HG03342 (cell line): ENCODE measurements around the gene ZNF835.
"Not testable (repeated sequence)": the region's sequence is repeated elsewhere in the genome, so short reads cannot be mapped to it uniquely, and the experiment has no call there.

Experiments used
- ATAC-seq: cut with Tn5 transposase; IDR thresholded peaks from one replicate; pipeline ENCODE4 v1.9.1; 2021; ENCODE audit warnings: mild to moderate bottlenecking, moderate library complexity; ENCODE audit not compliant: unreplicated experiment

The ZNF835 gene

DNA sequence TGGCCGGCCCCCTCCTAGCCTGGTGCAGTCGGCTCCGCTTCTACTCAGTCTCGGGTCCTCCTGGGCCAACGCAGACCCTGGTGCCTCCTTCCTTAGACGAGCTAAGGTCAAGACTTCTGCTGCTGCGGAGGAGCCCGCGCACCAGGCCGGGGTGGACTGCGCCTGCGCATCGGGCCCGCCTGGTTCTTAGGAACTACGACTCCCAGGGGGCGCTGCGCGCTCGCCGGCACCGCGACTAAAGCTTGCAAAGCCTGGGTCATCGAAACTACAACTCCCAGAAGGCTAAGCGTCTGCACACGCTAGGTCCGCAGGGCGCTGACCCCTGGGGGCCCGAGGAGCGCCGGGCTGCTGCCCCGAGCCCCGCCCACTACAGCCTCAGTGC lies at the start of gene ZNF835:
ZNF835 (minus strand) TSS at position 145 of the 382 bp plus-strand sequence. CDS start 6,559 bp downstream, outside the sequence.
- no peak for ATAC-seq

DNA sequence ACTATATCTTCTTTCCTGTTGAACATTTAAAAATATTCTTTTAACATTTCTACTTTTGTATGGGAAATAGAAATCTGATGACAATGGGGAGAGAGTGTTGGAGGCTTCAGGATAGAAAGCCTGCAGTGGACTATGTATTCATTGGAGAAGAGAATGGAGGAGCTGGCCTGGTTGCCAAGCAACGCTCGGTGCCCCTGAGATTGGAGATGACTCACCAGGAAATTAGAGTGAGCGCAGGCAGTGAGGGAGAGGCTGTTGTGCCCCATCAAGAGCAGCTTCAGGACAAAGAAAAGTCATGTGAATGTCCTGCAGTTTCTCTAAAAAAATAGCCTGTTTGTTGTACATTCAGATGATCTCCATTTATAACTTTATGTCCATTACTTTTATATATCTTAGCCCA lies 48.7 kb upstream of the ZNF835 start:
- no peak for ATAC-seq

DNA sequence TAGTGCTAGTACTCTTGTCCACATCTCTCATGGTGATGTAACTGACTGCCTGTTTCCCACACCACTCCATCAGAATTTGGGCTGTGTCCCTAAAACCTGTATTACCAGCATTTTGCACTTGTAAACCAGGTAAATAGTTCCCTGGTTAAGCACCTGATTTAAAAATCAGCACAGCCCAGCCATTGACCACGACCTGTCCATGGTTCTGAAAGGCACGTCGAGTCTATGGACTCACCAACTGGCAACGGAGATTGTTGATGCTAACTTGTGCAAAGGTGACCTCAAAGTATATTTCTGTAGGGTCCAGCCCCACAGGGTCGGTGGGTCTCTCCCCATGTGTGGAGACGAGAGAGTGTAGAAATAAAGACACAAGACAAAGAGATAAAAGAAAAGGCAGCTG lies 46.7 kb upstream of the ZNF835 start:
- ATAC-seq, result no peak

DNA sequence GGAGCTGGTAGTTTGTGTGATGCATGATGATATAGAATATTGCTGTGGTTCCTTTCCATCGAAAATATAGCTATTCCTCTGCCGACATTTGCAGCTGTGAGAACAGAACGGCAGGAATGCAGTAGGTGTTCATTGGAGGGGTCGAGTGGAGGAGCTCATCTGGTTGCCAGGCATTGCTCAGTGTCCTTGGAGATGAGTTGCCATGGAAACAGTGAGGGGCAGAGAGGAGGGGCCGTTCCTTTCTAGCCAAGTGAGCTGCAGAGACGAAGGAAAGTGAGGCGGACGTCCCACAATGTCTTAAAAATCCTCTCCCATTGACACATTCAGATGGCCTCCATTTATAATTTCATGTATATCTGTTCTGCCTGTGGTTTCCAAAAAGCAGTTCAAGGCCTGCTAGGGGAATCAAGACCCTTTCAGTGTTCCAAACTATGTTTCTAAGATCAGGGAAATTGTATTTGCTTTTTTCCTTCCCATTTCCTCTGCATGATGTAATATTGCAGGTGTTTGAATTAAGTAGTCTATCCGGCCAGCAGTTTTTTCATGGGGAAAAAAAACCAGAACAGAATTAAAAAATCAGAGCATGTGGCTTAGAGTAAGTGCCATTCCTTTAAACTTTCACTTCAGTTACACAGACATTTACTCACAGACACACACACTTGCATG lies 41.2 kb upstream of the ZNF835 start:
- ATAC-seq, result no peak

DNA sequence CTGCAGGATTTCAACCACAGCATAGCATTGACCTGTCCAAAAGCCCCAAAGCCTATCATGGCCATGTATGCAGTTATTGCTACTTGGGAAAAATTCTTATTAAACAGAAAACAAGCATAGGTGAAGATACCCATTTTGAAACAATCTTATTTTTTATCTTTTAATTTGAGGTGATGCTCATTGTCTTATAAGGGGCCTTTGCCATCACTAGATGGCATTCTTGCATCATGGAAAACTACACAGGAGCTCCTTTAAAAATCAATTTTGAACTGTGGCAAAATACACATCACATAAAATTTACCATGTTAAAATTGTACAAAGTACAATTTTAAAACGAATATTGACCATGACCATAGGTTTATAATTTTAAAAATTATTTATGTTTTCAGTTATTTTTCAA lies 38.9 kb upstream of the ZNF835 start:
- ATAC-seq, result no peak

DNA sequence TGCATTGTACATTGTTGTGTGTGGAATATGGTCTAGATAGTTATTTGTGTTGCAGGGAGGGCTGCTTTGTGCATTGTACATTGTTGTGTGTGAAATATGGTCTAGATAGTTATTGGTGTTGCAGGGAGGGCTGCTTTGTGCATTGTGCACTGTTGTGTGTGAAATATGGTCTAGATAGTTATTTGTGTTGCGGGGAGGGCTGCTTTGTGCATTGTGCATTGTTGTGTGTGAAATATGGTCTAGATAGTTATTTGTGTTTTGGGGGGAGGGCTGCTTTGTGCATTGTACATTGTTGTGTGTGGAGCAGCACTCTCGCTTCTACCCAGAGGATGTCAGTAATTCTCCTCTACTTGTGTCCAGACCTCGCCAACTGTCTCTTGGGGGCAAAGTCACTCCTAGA lies 36.3 kb upstream of the ZNF835 start:
- ATAC-seq, result no peak

DNA sequence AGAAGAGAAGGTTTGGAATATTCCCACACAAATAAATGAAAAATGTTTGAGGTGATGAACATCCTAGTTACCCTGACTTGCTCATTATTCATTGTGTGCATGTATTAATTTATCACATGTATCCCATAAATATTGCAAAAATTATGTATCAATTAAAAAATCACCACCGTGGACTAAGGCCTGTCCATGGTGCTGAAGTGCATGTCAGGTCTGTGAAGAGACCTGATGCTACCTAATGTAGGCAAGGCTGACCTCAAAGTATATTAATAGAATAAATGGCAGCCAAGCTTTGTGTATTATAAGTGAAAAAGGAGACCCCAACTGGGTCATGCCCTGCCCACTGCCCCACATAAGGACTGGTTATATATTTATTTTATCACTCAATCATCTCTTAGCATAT lies 34.4 kb upstream of the ZNF835 start:
- no peak for ATAC-seq

DNA sequence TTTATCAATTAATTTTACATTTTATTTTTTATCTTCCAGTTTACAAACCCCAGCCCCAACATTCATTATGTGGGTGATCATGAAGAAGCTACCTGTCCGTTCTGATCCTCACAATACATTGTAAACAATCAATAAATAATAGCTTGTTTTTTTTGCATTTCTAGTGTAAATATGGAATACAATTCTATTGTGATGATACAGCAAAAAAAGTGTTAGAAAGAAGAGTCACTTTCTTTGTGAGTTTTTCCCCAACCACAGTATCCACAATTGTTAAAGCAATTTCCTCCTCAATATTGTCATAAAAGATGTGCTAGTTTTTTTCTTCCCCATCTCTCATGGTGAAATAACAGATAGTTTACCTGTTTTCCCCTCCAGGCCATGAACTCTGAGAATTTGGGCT lies 30.3 kb upstream of the ZNF835 start:
- no peak for ATAC-seq

DNA sequence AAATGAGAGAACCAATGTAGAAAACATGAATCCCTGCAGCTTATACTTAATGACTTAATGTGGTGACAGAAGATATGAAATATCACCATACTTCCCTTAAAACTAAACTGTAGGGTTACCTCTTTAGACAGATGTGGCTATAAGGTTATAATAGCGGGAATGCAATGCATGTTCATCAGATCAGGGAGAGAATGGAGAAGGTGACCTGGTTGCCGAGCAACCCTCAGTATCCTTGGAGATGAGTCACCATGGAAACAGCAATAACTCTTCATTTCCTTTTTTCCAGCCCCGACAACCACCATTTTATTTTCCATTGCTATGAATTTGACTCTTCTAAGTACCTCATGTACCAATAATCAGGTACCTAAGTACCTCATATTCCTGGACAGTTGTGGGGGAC lies 28.0 kb upstream of the ZNF835 start:
- ATAC-seq, result no peak

DNA sequence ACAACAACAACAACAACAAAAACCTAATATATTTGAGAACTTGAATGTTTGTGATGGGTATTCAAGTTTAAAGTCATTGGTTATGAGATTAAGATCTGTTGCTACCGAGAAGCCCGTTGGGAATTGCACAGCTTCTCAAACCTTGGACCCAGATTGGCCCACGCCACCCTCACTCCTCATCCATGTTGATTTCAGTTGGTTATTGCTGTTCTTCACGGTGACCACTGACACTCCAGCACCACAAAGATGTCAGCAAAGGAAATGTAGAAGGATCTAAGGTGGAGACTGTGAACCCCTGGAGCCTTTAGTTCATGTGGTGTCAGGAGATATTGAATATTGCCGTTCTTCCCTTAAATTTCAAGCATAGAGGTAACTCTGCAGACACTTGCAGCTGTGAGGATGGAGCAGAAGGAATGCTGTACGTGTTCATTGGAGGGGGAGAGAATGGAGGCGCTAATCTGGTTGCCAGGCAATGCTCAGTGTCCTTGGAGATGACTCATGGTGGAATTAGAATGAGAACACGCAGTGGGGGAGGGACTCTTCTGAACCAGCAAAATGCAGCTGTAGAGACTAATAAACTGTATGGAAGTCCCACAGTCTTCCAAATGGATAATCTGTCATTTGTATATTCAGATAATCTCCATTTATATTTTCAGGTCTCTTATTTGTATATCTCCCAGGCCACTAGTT lies 20.8 kb upstream of the ZNF835 start:
- no peak for ATAC-seq

DNA sequence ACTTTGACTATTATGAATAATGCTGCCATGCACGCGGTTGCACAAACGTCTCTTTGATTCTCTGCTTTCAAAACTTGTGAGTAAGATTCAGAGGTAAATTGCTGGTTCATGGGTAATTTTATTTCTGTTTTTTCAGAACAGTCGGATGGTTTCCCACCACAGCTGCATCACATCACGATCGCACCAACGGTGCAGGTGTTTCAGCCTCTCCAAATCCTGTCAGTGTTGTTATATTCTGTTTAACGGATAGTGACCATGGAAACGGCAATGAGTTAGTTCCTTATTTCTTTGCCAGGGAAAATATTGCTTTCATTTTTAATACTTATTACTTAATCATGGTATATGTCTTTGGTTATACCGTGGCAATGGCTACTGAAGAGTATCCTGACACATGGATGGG lies 19.1 kb upstream of the ZNF835 start:
- no peak for ATAC-seq

DNA sequence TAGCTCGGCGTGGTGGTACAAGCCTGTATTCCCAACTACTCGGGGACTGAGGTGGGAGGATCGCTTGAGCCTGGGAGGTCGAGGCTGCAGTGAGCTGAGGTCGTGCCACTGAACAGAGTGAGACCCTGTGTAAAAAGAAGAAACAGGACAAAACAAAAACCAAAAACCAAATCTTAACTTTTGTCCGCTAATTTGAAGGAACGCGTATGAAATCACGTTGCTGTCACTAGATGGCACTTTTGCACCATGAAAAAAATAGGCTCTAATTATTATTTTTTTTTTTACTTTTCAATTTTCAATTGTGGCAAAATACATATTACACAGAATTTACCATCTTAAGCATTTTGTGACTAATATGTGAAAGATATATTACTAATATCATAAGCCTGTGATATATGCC lies 17.6 kb upstream of the ZNF835 start:
- ATAC-seq, result no peak

DNA sequence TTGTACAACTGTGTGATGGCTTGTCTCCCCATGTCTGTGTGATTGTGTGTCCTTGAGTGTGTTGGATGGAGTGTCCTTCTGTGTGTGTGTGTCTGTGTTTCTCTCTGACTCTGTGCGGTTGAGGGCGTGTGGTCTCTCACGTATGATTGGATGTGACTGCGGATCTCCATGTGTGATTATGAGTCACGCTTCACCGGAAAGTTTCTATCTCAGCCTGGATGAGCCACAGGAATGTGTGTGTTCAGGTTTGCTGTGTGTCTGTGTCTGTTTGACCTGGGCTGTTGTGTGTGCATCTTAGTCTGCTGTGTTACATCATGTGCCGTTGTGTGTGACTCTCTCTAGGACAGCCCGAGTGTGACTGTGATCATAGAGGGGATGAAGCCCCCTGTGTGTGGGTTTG lies 15.5 kb upstream of the ZNF835 start:
- ATAC-seq, result no peak

DNA sequence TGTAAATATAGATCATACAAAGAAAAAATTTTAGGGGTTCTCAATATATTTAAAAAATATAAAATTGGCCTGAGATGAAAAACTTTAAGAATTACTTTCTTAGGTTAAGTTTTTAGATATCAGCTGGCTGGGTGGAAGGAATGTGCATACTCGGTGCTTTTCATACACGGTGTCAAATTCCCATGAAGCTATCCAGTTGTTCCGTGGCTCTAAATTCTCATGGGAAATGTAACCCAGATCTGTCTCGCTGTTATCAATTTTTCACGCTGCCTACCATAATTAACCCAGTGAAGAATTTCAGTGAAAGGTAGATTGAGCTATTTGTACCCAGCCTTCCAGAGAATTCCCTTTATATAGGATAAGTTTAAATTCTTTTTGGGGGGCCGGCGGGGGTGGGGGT lies 11.6 kb upstream of the ZNF835 start:
- ATAC-seq, result no peak

DNA sequence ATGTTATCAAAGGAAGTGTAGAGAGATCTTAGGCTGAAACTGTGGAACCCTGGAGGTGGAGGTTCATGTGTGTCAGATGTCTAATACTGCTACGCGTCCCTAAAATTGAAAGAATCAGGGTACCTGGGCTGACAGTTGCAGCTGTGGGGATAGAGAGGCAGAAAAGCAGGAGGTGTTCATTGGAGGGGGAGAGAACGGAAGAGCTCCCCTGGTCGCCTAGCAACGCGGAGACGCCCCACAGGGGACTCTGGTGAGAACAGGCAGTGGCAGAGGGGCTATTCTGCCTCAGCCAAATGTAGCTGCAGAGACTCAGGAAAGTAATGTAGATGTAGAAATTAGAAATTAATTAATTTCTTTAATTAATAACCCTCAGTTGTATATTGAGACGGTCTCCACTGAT lies 10.1 kb upstream of the ZNF835 start:
- ATAC-seq, result no peak

DNA sequence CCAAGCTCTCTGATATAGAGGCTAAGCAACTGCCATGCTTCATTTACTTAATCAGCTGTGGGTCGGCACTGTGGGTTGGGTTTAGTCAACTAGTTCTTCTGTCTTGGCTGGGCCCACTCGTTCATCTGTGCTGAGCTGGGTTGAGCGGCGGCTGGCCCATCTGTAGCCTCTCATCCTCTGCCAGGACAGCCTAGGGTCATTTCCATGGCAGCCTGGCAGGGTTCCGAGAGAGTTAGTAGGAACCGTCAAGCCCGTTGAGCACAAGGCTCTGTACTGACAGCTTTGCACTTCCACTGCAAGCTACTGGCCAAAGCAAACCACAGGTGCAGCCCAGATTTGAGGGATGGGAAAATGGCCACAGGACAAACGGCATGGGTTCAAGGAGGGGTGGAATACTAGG lies 6.6 kb upstream of the ZNF835 start:
- ATAC-seq, result no peak

DNA sequence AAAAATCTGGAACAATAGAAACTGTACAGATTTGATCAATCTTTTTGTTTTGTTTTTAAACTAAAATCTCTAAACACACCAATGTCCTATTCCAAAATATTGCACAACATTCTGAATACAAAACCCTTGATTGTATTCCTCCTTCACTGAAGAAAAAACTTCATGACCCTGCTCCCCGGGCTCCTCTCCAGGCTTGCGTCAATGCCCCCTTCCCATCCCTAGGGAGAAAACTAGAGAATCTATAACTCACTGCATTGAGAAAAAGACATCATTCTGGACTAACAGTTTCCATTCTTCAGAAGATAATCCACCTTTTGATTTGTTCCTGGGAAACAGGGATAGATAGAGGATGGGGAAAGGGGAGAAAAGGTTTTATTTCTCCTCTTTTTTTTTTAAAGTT lies 1.1 kb upstream of the ZNF835 start:
- not testable (repeated sequence) for ATAC-seq

DNA sequence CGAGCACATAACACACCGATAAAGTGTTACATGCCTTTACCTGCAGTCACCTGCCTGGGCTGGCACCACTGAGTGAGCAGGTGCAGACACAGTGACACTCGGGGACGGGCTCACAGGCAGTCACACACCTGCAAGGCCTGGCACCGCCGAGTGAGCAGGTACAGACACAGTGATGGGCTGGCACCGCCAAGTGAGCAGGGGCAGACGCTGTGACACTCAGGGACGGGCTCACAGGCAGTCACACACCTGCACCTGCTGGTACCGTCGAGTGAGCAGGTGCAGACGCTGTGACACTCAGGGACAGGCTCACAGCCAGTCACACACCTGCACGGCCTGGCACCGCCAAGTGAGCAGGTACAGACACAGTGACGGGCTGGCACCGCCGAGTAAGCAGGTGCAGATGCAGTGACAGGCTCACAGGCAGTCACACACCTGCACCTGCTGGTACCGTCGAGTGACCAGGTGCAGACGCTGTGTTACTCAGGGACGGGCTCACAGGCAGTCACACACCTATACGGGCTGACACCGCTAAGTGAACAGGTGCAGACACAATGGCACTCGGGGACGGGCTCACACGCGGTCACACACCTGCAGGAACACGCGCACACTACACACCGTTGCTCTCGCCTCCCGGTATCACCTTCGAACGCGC lies 470 bp downstream of the ZNF835 start:
- ATAC-seq, result no peak

DNA sequence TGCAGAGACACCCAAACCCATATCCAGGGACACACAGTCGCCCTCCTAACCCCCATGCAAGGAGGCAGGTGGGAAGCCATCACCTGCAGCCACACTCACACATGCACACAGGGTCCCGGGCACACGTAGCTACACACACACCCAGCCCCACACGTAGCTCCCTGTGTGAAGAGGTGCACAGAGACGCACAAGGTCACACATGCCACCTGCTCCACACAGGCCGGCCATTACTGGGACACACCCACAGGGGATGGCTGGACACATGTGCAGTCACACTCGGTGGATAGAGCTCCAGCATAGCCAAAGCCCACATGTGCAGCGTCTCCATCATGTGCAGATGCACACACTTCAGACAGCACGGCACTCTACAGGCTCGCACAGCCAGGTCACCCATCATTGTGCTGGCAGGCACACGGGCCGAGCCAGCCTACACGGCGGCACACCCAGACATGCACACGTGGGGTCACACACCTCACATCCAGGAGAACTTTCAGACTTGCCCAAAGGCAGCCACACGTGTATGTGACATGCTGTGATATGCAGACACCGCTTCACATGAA lies 1.1 kb downstream of the ZNF835 start:
- ATAC-seq, result no peak

DNA sequence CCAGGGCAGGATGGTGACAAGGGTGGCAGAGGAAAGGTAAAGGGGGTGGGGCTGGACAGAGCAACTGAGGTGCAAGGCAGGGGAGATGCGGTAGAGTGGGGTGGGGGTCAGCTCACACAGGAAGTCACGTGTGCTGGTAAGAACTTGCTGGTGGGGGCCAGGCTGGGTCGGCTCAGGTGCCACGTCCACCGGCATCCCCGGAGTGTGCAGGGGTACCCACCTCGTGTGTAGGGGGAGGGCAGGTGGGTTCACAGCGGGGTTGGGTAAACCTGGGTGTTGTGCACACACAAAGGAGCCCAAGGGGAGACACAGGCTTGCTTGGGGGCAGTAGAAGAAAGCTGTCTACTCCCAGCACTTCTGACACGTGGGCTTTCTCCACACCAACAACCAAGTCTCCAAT lies 2.9 kb downstream of the ZNF835 start:
- ATAC-seq, result no peak

DNA sequence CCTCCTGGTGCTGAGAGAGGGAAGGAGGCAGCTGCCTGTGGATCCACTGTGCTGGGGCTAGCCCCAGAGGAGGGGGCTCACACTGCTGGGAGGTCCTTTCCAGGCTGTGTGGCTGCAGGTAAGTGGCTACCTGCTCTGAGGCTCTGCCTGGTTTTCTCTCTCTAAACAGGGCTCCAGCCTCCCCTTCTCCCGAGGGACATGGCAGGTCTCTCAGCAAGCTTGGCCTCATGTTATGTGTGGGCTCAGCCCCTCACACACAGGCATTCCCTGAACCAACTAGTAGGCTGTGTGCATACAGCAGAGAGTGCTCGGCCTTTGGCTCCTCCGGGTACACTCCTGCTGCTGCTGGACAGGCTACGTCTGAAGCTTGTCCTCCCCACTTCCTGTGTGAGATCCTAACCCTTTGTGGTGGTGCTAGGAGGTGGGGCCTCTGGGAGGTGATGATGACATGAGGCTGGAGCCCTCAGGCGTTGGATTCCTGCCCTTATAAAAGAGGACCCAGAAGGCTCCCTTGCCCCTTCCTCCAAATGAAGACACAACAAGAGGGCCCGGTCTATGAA lies 4.2 kb downstream of the ZNF835 start:
- ATAC-seq, result no peak

DNA sequence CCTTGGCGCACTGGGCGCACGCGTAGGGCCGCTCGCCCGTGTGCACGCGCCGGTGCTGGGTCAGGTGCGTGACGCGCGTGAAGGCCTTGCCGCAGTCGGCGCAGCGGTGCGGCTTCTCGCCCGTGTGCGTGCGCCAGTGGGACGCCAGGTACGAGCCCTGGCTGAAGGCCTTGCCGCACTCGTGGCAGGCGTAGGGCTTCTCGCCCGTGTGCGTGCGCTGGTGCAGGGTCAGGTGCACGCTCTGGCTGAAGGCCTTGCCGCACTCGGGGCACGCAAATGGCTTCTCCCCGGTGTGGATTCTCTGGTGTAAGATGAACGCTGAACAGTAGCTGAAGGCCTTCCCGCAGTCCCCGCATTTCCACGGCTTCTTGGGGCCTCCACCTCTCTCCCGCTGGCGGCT lies 7.0 kb downstream of the ZNF835 start:
- ATAC-seq, result no peak
